ENCODE data around the gene MEIOC.

The MEIOC gene

DNA sequence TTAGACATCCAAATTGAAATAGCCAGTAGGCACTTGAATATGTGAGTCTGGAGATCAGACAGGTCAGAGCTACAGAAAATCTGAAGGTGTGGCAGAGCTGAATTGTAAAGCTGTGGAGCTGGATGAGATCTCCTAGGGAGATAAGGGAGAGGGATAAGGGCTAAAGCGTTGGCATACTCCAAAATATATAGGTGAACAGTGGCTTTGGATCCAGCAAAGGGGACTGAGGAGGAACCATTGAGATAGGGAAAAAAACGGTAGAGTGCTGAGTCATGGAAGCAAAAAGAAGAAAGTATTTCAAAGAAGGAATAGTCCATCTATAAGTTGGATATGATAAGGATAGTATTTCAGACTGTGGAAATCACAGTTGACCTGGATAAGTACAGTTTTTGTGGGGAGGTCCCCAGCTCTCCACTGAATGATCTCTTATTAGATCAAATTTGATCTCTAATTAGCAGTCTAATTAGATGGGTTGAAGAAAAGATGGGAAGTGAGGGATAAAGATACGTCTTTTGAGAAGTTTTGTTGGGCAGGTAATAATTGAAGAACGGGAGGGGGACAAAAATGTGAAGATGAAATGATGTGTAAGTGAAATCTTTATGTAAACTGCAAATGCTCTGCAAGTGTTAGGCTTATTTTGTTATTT is 51.6 kb downstream of the MEIOC start:
- no peak for DNase-seq (ENCODE audit: low read depth in 2 of 2, low spot score in 1 of 2)

DNA sequence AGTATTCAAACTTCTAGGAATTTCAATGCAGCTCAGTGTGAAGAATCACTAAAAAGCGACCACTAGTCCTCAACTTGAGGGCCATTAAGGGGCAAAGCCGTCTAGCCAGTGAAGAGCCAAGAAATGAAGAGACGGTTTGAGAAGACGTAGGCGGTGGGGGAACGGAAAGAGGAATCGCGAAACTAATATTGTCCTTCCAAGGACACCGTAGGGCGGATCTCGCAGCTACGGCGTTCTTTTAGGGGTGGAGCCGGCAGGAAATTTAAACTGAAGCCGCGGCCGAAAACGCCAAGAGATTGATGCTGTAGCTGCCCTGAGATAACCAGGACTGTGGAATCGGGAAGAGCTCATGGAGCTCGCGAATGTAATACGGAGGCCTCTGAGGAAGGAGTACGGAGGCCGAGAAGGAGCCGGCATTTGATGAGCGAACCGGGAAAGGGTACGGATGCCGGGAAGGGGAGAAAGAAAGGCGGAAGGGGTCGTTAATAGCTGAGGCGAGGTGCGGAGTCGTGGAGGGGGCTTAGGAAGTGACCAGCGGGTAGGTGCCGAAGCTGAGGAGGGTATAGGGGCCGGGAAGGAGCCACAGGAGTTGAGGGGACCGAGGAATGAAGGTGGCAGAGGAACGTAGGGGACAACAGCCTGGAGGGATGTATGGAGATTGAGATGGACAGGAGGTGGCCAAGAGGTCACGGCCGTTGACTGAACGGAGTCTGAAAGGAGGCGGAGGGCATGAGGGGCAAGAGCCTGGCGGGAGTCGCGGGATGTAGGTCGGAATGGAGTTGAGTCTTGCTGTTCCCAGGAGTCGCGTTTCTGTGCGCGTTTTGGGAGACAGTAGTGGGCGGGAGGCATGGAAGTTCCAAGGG is 52.4 kb downstream of the MEIOC start, which contains the start of gene DBF4B:
DBF4B (plus strand) TSS at position 265 of the 863 bp plus-strand sequence; CDS start at position 421, 156 bp downstream.
- DNase-seq (ENCODE audit: low read depth in 2 of 2, low spot score in 1 of 2) = peak; percentile 45 to 69

DNA sequence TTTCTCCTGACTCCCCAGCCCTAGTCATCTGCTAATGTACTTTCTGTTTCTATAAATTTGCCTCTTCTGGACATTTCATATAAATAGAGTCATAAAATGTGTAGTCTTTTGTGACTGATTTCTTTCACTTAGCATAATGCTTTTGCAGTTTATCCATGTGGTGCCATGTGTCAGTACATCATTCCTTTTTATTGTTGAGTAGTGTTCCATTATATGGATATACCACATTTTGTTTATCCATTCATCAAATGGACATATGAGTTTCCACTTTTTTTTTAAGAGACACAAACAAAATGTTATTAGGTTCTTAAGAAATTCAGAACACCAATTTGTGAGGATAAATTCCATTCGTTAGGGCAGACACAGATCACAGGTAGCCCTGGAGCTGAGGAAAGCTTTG is 63.2 kb downstream of the MEIOC start:
- DNase-seq (ENCODE audit: low read depth in 2 of 2, low spot score in 1 of 2) = no peak

DNA sequence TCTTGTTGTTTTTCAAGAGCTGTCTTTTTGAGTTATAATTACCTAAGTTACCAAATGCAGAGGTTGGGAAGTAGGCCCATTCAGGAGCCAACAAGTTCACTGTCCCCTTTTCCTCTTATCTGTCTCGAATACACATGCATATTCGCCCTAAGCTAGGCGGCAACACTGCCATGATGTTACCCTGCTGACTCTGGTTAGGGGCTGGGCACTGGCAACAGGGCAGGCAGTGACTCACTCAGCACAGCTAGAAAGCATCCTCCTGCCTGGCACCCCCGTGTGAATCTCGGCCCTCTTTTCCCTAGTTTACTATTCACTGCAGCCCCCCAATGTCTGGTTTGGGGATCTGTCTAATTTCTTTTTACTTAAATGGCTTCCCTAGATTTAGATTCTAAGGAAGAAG is 66.0 kb downstream of the MEIOC start:
- DNase-seq (ENCODE audit: low read depth in 2 of 2, low spot score in 1 of 2) = no peak
